Neural cell (in vitro differentiated cells): ENCODE data around the gene UNC13B. TPM values are rescaled to one million over a fixed set of nuclear protein-coding genes. Genes with fewer than 3 reads are reported as not detected.

Experiments used
- H2AFZ ChIP-seq: fragments of 200-600, 300-800 bp; sonication (generic), shearing (Covaris generic); 2 replicates; pipeline ENCODE4 v1.6.0; 2014; ENCODE audit warnings: low read depth, mild to moderate bottlenecking, antibody characterized with exemption, low read length, moderate library complexity
- H3F3A ChIP-seq: fragments of 200-600 bp; shearing (Covaris generic); 2 replicates; pipeline ENCODE4 v1.6.1; 2016; ENCODE audit warnings: mild to moderate bottlenecking, moderate library complexity, mixed read lengths, antibody characterized with exemption, low read length; ENCODE audit not compliant: insufficient read depth, poor library complexity, severe bottlenecking
- H3K27ac ChIP-seq: fragments of 200-600, 300-800 bp; sonication (generic), shearing (Covaris generic); 2 replicates; pipeline ENCODE4 v1.5.1; 2014; ENCODE audit warnings: mild to moderate bottlenecking, low read length, moderate library complexity
- H3K27me3 ChIP-seq: fragments of 300-800, 200-600 bp; sonication (generic), shearing (Covaris generic); 2 replicates; pipeline ENCODE4 v1.6.0; 2014; ENCODE audit warnings: mild to moderate bottlenecking, low read depth, low read length, moderate library complexity; ENCODE audit not compliant: insufficient read depth
- H3K36me3 ChIP-seq: fragments of 300-800, 200-600 bp; sonication (generic), shearing (Covaris generic); 2 replicates; pipeline ENCODE4 v1.5.1; 2014; ENCODE audit warnings: mild to moderate bottlenecking, antibody characterized with exemption, low read length, moderate library complexity; ENCODE audit not compliant: insufficient read depth
- H3K4me2 ChIP-seq: fragments of 300-800, 200-600 bp; sonication (generic), shearing (Covaris generic); 2 replicates; pipeline ENCODE4 v1.6.0; 2014; ENCODE audit warnings: mild to moderate bottlenecking, low read length
- H3K4me3 ChIP-seq: fragments of 300-800, 200-600 bp; sonication (generic), shearing (Covaris generic); 2 replicates; pipeline ENCODE4 v1.5.1; 2014; ENCODE audit warnings: mild to moderate bottlenecking, low read length, moderate library complexity
- H3K79me2 ChIP-seq: fragments of 200-600 bp; shearing (Covaris generic); replicated peaks from 2 replicates; pipeline ENCODE4 v1.6.0; 2014; ENCODE audit warnings: mild to moderate bottlenecking, low read length, moderate library complexity; ENCODE audit not compliant: insufficient read depth
- H3K9ac ChIP-seq: fragments of 300-800, 200-600 bp; sonication (generic), shearing (Covaris generic); 2 replicates; pipeline ENCODE4 v1.6.1; 2016; ENCODE audit warnings: mild to moderate bottlenecking, low read length, mixed read lengths
- H3K9me2 ChIP-seq: fragments of 200-600 bp; shearing (Covaris generic); 2 replicates; pipeline ENCODE4 v1.6.1; 2016; ENCODE audit warnings: mild to moderate bottlenecking, low read length, mixed read lengths; ENCODE audit not compliant: insufficient read depth
- H3K9me3 ChIP-seq: fragments of 200-600, 300-800 bp; sonication (generic), shearing (Covaris generic); 2 replicates; pipeline ENCODE4 v1.6.1; 2016; ENCODE audit warnings: mild to moderate bottlenecking, mixed run types, low read length, moderate library complexity, mixed read lengths
- H4K20me1 ChIP-seq: fragments of 200-600 bp; shearing (Covaris generic); 2 replicates; pipeline ENCODE4 v1.6.1; 2016; ENCODE audit warnings: mild to moderate bottlenecking, mixed run types; ENCODE audit not compliant: insufficient read depth
- CTCF ChIP-seq: fragments of 450-650 bp; IDR thresholded peaks from 2 replicates; pipeline ENCODE4 v1.5.1; 2014; ENCODE audit warnings: antibody characterized with exemption, mild to moderate bottlenecking, moderate library complexity; ENCODE audit not compliant: poor library complexity, severe bottlenecking
- EP300 ChIP-seq: fragments of 450-650 bp; conservative IDR thresholded peaks from 2 replicates; pipeline ENCODE4 v1.6.1; 2014; ENCODE audit warnings: antibody characterized with exemption, mild to moderate bottlenecking, moderate library complexity; ENCODE audit not compliant: poor library complexity, severe bottlenecking
- EZH2 ChIP-seq: fragments of 200-600, 300-800 bp; shearing (Covaris generic), sonication (generic); IDR thresholded peaks from 2 replicates; pipeline ENCODE4 v1.6.1; 2014; ENCODE audit warnings: antibody characterized with exemption, low read length, borderline replicate concordance, mild to moderate bottlenecking; ENCODE audit not compliant: insufficient read depth, poor library complexity, severe bottlenecking
- MXI1 ChIP-seq: fragments of 450-650 bp; conservative IDR thresholded peaks from 2 replicates; pipeline ENCODE4 v1.6.1; 2014; ENCODE audit warnings: antibody characterized with exemption, mild to moderate bottlenecking; ENCODE audit not compliant: poor library complexity, severe bottlenecking
- POLR2AphosphoS5 ChIP-seq: IDR thresholded peaks from 2 replicates; pipeline ENCODE4 v1.6.1; 2012
- RAD21 ChIP-seq: fragments of 450-650 bp; conservative IDR thresholded peaks from 2 replicates; pipeline ENCODE4 v1.6.1; 2014; ENCODE audit warnings: antibody characterized with exemption, mild to moderate bottlenecking, moderate library complexity
- REST ChIP-seq: IDR thresholded peaks from 2 replicates; pipeline ENCODE4 v1.6.1; 2012; ENCODE audit warnings: borderline replicate concordance
- SMC3 ChIP-seq: fragments of 450-650 bp; conservative IDR thresholded peaks from 2 replicates; pipeline ENCODE4 v1.6.1; 2014; ENCODE audit warnings: antibody characterized with exemption, mild to moderate bottlenecking, moderate library complexity; ENCODE audit not compliant: poor library complexity
- TAF1 ChIP-seq: IDR thresholded peaks from 2 replicates; pipeline ENCODE4 v1.6.1; 2012; ENCODE audit warnings: low read depth
- polyA plus RNA-seq: library from polyadenylated mRNA; depleted of rRNA; stranded (reverse); fragments of >200 nt; gene quantifications from 2 replicates; pipeline ENCODE4 v1.2.3, GENCODE V29; 2014

Gene UNC13B
- polyA plus RNA-seq, 1 donor from 2014 or later, result 37.2 TPM

- Histone ChIP-seq H3K4me3 (no peak overlapping the region), H4K20me1 (no peaks in the 10 kb centered on the region), H3K36me3 (no peaks in the 10 kb centered on the region), H3K79me2 (no peaks in the 10 kb centered on the region), H3K4me2 (no peak overlapping the region), H3K9me2 (no peaks in the 10 kb centered on the region), H3K27ac (no peak overlapping the region), H3K9ac (no peak overlapping the region), H3K27me3 (no peaks in the 10 kb centered on the region), H3K9me3 (no peaks in the 10 kb centered on the region), H2AFZ (no peak overlapping the region), H3F3A (peaks cover 5% of the 10 kb centered on the region)
- no peak for TF ChIP-seq CTCF
- no peak for TF ChIP-seq EP300
- TF ChIP-seq TAF1, result no peak
- TF ChIP-seq SMC3, result no peak
- no peak for TF ChIP-seq REST
- no peak for TF ChIP-seq POLR2AphosphoS5
- no peak for TF ChIP-seq MXI1
- no peak for TF ChIP-seq RAD21
- no peak for TF ChIP-seq EZH2
Observed at GRCh38 chr9:35280399-35280798, 118.6 kb downstream of the UNC13B start.

DNA sequence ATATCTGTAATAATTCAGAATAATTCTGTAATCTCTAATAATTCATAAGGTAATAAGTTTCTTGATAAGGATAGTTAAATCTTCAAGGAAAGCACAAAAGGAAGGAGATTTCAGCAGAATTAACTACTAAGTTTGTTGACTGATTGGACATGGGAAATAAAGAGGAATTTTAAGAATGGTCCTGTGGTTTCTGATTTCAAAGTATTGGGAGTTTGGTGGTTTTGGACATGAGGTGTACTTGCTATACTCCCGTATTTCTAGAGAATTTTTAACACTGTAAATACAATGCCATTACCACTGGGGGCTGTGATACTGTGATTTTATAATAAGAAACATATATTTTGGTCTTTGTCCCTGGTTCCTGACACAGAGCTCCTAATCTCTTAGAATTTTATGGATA is 123.9 kb downstream of the UNC13B start:
- TF ChIP-seq MXI1 (no peak), SMC3 (no peak), EZH2 (no peak), RAD21 (no peak), CTCF (no peak), POLR2AphosphoS5 (no peak), TAF1 (no peak), REST (no peak), EP300 (no peak)
- no peak overlapping the region for H2AFZ ChIP-seq
- no peaks in the 10 kb centered on the region for H4K20me1 ChIP-seq

More for the DNA sequence above, 123.9 kb downstream of the UNC13B start:
- H3K79me2 ChIP-seq, result no peaks in the 10 kb centered on the region
- no peak overlapping the region for H3K9ac ChIP-seq
- no peaks in the 10 kb centered on the region for H3K9me3 ChIP-seq
- no peaks in the 10 kb centered on the region for H3K9me2 ChIP-seq
- H3K27ac ChIP-seq, result no peak overlapping the region
- peaks cover 8% of the 10 kb centered on the region for H3F3A ChIP-seq
- no peaks in the 10 kb centered on the region for H3K36me3 ChIP-seq
- no peaks in the 10 kb centered on the region for H3K27me3 ChIP-seq
- no peak overlapping the region for H3K4me3 ChIP-seq
- H3K4me2 ChIP-seq, result no peak overlapping the region
